SK-N-SH (cell line): ENCODE data around the gene ABCF1.

ENCODE experiments used
- CHD2 ChIP-seq: fragments of 150-350 bp; IDR thresholded peaks from 2 replicates; pipeline ENCODE4 v1.6.1; 2018; ENCODE audit warnings: low read length; ENCODE audit not compliant: partially characterized antibody
- FOXJ3 ChIP-seq: sonication (generic); formaldehyde crosslinking; IDR thresholded peaks from 2 replicates; pipeline ENCODE4 v1.5.1; 2020; ENCODE audit warnings: mild to moderate bottlenecking, missing genetic modification reagents
- FOXM1 ChIP-seq: IDR thresholded peaks from 2 replicates; pipeline ENCODE4 v1.4.0; 2012; ENCODE audit warnings: low read depth, mild to moderate bottlenecking
- NFIC ChIP-seq: IDR thresholded peaks from 2 replicates; pipeline ENCODE4 v1.4.0; 2012; ENCODE audit warnings: borderline replicate concordance
- POLR2AphosphoS5 ChIP-seq: IDR thresholded peaks from 2 replicates; pipeline ENCODE4 v1.6.1; 2012; ENCODE audit warnings: low read depth, low read length
- RAD21 ChIP-seq: IDR thresholded peaks from 2 replicates; pipeline ENCODE4 v1.6.1; 2012; ENCODE audit warnings: mild to moderate bottlenecking, low read length
- YY1 ChIP-seq: IDR thresholded peaks from 2 replicates; pipeline ENCODE4 v1.4.0; 2012; ENCODE audit warnings: low read depth, mild to moderate bottlenecking
- TF ChIP-seq, protein P1 (sequence below): fragments of 200-600 bp; sonication (generic); IDR thresholded peaks from 2 replicates; pipeline ENCODE4 v1.6.1; 2017; ENCODE audit warnings: antibody characterized with exemption, mild to moderate bottlenecking, moderate library complexity
- TF ChIP-seq, protein P2 (sequence below): IDR thresholded peaks from 2 replicates; pipeline ENCODE4 v1.6.1; 2012; ENCODE audit warnings: mild to moderate bottlenecking, low read depth, low read length, moderate library complexity

DNA sequence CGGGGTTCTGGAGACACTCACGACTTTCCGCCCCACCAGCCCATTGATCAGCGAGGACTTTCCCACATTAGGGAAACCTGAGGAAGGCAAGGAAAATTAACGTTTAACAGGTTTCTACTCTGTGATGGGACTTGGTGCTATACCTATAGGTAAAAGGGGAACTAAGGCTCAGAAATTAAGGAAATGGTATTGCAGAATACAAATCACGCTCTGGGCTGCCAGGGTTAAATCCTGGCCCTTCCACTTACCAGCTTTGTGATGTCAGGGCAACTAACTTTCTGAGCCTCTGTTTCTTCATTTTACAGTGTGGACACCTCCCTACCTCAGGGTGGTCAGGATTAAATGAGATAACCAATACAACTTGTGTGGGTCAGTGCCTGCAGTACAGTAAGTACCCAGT lies 23.8 kb upstream of the ABCF1 start:
- TF ChIP-seq POLR2AphosphoS5 (no peak), FOXJ3 (CRISPR knock-in tag) (no peak), FOXM1 (no peak), RAD21 (no peak), NFIC (no peak), CHD2 (no peak), YY1 (no peak)
- TF ChIP-seq, protein P1, sequence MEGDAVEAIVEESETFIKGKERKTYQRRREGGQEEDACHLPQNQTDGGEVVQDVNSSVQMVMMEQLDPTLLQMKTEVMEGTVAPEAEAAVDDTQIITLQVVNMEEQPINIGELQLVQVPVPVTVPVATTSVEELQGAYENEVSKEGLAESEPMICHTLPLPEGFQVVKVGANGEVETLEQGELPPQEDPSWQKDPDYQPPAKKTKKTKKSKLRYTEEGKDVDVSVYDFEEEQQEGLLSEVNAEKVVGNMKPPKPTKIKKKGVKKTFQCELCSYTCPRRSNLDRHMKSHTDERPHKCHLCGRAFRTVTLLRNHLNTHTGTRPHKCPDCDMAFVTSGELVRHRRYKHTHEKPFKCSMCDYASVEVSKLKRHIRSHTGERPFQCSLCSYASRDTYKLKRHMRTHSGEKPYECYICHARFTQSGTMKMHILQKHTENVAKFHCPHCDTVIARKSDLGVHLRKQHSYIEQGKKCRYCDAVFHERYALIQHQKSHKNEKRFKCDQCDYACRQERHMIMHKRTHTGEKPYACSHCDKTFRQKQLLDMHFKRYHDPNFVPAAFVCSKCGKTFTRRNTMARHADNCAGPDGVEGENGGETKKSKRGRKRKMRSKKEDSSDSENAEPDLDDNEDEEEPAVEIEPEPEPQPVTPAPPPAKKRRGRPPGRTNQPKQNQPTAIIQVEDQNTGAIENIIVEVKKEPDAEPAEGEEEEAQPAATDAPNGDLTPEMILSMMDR: no peak
- TF ChIP-seq, protein P2, sequence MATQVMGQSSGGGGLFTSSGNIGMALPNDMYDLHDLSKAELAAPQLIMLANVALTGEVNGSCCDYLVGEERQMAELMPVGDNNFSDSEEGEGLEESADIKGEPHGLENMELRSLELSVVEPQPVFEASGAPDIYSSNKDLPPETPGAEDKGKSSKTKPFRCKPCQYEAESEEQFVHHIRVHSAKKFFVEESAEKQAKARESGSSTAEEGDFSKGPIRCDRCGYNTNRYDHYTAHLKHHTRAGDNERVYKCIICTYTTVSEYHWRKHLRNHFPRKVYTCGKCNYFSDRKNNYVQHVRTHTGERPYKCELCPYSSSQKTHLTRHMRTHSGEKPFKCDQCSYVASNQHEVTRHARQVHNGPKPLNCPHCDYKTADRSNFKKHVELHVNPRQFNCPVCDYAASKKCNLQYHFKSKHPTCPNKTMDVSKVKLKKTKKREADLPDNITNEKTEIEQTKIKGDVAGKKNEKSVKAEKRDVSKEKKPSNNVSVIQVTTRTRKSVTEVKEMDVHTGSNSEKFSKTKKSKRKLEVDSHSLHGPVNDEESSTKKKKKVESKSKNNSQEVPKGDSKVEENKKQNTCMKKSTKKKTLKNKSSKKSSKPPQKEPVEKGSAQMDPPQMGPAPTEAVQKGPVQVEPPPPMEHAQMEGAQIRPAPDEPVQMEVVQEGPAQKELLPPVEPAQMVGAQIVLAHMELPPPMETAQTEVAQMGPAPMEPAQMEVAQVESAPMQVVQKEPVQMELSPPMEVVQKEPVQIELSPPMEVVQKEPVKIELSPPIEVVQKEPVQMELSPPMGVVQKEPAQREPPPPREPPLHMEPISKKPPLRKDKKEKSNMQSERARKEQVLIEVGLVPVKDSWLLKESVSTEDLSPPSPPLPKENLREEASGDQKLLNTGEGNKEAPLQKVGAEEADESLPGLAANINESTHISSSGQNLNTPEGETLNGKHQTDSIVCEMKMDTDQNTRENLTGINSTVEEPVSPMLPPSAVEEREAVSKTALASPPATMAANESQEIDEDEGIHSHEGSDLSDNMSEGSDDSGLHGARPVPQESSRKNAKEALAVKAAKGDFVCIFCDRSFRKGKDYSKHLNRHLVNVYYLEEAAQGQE: no peak
